NB4 (cell line): ENCODE results near the gene CHERP.
"Not testable (repeated sequence)": the region's sequence is repeated elsewhere in the genome, so short reads cannot be mapped to it uniquely, and the experiment has no call there.

Experiments
- MYC ChIP-seq: IDR thresholded peaks from 2 replicates; pipeline ENCODE4 v1.6.1; 2011; ENCODE audit warnings: low read depth, low read length
- POLR2A ChIP-seq: IDR thresholded peaks from 2 replicates; pipeline ENCODE4 v1.6.1; 2011; ENCODE audit warnings: mild to moderate bottlenecking; ENCODE audit not compliant: insufficient read length; ENCODE audit errors: extremely low read depth
- TF ChIP-seq, protein P1 (sequence below): IDR thresholded peaks from one replicate; pipeline ENCODE4 v1.5.1; 2012; ENCODE audit warnings: low read depth, low read length
- TF ChIP-seq, protein P2 (sequence below): IDR thresholded peaks from 2 replicates; pipeline ENCODE4 v1.6.1; 2011; ENCODE audit warnings: low read depth, low read length

DNA sequence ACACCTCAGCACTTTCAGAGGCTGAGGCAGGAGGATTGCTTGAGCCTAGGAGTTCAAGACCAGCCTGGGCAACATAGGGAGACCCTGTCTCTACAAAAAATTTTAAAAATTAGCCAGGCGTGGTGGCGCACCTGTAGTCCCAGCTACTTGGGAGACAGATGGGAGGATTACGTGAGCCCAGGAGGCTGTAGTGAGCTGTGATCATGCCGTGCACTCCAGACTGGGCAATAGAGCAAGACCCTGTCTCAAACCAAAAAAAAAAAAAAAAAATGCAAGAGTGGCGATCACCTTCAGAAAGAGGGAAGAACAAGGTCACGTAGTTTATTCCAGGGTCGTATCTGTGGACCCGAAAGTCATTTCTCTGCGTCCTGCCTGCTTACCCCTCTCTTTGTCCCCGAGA, 29.6 kb downstream of the CHERP start:
- TF ChIP-seq, protein P1, sequence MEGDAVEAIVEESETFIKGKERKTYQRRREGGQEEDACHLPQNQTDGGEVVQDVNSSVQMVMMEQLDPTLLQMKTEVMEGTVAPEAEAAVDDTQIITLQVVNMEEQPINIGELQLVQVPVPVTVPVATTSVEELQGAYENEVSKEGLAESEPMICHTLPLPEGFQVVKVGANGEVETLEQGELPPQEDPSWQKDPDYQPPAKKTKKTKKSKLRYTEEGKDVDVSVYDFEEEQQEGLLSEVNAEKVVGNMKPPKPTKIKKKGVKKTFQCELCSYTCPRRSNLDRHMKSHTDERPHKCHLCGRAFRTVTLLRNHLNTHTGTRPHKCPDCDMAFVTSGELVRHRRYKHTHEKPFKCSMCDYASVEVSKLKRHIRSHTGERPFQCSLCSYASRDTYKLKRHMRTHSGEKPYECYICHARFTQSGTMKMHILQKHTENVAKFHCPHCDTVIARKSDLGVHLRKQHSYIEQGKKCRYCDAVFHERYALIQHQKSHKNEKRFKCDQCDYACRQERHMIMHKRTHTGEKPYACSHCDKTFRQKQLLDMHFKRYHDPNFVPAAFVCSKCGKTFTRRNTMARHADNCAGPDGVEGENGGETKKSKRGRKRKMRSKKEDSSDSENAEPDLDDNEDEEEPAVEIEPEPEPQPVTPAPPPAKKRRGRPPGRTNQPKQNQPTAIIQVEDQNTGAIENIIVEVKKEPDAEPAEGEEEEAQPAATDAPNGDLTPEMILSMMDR: not testable (repeated sequence)
- TF ChIP-seq, protein P2, sequence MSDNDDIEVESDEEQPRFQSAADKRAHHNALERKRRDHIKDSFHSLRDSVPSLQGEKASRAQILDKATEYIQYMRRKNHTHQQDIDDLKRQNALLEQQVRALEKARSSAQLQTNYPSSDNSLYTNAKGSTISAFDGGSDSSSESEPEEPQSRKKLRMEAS: not testable (repeated sequence)
- TF ChIP-seq POLR2A, MYC: not testable (repeated sequence)
